HuH-7 (cell line): ENCODE data around the gene TECR.
"Not testable (repeated sequence)": the region's sequence is repeated elsewhere in the genome, so short reads cannot be mapped to it uniquely, and the experiment has no call there.

Experiments
- DNase-seq: peaks from one replicate; pipeline ENCODE4 v3.0.0; 2011; ENCODE audit warnings: low spot score

Gene TECR, protein sequence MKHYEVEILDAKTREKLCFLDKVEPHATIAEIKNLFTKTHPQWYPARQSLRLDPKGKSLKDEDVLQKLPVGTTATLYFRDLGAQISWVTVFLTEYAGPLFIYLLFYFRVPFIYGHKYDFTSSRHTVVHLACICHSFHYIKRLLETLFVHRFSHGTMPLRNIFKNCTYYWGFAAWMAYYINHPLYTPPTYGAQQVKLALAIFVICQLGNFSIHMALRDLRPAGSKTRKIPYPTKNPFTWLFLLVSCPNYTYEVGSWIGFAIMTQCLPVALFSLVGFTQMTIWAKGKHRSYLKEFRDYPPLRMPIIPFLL

DNA sequence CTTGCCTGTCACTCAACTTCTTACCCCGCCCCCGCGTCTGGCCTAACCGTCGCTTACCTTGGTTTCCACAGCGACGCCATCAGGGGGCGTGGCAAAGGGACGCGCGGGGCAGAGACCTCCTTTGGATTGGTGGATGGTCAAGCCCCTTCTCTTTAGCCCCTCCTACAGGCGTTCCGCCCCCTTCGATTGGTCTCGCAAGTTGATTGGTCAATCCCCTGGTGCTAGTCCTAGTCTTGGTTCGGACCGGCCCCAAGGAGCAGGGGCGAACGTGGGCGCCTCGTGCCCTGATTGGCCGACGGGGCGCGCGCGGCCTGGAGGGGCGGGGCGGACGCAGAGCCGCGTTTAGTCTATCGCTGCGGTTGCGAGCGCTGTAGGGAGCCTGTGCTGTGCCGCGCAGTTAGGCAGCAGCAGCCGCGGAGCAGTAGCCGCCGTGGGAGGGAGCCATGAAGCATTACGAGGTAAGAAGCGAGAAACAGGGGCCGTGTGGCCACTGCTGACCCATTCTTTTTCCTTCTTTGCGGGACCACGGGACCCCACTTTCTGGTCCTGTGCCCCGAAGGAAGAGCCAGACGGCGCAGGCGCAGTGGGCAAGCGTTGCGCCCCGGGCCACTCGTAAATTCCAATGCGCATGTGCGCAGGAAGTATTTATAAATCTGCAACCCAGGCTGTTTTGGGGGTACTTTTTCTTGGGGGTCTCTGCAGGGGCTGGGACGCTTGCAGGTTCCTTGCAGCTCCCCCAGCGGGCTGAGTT, at the start of gene TECR:
Gene TECR, plus strand, starts transcription at position 341 of the 751 bp plus-strand sequence. Its CDS starts 103 bp downstream, at position 444.
- DNase-seq = peak; percentile 88

DNA sequence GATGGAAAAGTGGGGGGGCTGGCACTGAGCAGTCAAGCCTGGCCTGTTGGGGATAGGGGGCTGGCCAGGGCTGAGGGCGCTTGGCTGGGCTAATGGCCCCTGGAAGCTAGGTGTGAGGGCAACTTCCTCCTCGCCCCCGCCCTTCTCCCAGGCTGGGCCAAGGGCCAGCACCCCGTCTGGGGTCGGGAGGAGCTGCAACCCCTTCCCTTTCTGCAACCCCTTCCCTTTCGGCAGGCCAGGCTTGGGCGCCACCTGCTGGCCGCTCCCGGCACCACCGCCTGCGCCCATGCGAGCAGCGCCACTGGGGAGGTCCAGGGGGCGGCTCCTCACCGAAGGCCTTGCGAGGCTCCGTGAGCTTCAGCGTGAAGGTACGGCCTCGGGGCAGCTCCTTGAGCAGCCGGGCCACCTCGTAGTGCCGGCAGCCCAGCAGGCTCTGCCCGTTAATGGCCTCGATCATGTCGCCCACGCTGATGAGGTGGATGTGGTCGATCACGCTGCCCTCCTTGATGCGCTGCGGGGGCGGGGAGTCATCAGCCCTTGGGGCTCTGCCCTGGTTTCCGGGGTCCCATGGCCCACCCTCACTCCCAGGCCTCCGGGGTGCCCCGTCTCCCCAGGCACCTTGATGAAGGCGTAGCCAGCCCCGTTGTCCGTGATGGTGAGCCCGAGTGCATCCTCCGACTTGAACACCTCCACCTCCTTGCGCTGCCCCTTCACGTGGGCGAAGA, 49.3 kb upstream of the TECR start:
- peak; percentile 80 for DNase-seq

DNA sequence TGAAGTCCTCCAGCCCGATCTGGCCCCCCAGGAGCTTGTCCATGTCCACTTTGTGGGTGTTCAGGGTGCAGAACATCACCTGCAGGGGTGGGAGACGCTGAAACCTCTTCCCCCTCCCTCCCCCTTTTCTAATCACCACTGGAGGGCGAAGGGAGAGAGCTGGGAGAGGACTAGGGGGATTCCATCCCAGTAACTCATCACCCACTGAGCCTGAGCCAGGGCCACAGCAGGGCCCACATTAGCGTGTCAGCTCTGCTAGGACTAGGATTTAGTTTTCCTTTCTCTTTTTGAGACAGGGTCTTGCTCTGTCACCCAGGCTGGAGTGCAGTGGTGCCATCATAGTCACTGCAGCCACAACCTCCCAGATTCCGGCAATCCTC, 48.7 kb upstream of the TECR start:
- DNase-seq = no peak

DNA sequence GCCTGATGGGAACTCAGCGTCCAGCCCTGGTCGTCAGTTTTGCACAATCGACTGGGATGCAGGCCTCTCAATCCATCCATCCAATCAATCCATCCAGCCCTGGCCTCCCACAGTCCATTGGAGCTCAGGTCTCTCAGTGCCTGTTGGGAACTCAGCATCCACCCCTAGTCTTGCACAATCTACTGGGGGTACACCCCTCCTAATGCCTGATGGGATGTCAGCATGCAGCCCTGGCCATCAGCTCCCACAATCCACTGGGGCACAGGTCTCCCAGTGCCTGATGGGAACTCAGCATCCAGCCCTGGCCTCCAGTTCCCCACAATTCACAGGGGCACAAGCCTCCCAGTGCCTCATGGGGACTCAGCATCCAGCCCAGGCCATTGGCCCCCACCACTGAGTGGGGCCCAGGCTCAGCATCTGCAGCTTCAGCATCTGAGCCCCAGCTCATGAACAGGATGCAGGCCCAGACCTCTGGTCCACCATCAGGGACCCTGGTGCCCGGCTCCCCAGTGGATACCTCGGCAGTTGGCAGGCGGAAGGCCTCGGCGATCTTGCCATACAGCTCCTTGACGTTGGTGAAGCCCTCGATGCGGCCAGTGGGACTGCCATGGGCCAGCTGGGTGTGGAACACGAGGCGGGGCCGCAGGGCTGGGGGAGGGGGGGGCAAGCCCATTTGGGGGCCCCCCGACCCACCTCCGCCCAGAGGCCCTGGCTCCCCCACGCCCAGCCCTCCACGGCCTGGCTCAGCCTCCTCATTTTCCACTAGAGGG, 47.0 kb upstream of the TECR start:
- DNase-seq = no peak

DNA sequence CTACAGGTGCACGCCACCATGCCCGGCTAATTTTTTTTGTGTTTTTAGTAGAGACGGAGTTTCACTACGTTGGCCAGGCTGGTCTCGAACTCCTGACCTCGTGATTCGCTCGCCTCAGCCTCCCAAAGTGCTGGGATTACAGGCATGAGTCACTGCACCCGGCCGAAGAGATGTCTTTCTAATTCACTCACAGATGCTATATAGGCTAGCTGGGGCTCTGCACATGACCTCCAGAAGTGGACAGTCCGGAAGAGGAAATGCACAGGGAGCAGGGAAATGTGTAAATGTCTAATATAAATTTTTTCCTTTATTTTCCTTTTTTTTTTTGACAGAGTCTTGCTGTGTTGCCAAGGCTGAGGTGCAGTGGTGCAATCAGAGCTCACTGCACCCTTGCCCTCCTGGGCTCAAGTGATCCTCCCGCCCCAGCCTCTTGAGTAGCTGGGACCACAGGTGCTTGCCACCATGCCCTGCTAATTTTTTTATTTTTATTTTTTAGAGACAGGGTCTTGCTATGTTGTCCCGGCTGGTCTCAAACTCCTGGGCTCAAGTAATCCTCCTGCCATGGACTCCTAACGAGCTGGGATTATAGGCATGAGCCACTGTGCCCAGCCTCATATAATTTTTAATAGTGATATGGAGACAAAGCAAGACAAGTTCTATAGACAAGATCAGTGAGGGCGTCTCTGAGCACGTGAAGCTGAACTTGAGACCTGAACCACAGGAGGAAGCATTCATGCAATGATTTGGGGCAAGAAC, 41.8 kb upstream of the TECR start:
- no peak for DNase-seq

DNA sequence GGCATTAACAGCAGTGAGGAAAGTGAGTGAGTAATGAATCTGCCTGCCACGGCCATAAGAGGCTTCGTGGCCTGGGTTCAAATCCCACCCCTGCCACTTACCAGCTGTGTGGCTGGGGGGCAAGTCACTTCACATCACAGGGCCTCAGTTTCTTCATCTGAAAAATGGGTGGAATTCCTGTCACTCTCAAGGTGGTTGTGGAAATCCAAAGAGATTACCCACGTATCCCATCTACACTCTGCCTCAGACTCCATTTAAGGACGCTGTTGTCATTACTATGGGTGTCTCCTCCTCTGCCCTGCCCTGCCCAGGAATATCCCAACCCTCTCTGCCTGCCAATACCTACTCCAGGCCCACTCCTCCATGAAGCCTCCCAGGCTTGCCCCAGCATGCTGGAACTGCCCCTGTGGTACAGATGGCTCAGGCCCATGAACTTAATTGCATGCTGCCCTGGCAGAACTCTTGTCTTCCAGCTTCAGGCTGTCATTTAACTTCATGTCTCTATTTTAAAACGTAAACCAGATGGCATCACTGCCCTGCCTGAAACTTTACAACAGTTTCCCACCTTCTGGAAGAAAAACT, 36.5 kb upstream of the TECR start:
- DNase-seq = no peak

DNA sequence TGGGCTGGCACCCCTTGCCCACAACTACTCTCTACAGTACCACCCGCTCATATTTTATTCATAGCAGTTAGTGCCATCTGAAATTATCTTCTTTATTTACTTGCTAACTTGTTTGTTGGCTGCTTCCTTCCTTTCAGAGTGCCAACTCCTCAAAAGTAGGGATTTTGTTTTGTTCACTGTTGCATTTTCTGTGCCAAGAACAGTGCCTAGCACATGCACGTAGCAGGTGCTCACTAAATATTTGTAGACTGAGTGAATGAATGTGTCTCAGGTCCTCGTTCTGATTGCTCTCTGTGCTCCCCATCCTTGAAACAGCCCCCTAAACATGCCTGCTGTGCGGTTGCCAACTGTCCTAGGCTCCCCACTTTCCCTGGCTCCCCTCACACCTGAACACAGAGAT, 35.0 kb upstream of the TECR start:
- DNase-seq = no peak

DNA sequence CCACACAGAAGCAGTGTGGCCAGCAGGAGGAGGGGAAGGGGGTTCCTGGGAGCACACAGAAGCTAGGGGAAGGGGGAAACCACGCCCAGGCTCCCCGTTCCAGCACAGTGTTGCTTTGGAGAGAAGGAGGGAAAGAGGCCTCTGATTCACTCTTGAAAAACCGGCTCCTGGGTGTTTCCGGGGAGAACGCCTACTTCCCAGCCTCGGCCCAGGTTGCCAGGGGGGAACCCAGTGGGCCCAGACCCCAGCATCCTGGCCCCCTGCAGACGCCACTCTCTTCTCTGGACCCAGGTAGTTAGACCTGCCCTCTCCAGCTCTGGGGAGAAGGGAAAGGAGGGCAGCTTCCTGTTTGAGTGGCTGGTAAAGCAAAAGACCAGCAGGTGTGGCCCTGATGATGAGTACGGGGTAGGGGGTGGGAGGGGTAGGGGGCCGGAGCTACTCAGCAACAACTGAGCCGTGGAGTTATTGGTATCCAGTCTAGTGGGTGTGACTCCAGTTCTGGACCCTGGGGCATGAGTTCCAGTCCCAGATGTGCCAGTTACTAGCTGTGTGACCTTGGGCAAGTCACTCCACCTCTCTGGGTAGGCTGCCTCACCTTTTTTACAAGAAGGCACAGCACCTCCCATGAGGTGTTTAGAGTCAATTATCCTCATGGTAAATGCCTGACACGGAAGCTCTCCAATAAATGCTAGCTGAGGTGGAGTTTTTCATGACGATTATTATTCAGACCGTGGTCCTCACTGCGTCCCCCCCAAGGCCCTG, 34.3 kb upstream of the TECR start:
- no peak for DNase-seq

DNA sequence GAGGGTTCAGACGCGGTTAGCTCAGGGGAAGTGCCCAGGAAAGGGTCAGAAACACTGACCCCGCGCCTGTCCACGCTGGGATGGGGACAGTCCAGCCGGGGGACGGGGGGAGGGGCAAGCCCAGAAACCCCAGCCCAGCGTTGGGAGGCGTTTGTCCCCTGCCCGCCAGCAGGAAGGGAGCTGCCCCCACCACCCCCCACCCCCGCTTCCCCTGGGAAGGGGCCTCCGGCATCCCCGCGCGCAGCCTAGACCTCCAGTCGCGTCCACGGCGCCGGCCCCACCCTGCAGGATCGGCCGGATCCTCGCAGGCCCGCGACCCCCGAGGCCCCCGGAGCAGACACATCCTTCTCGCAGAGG, 33.7 kb upstream of the TECR start:
- DNase-seq = no peak

DNA sequence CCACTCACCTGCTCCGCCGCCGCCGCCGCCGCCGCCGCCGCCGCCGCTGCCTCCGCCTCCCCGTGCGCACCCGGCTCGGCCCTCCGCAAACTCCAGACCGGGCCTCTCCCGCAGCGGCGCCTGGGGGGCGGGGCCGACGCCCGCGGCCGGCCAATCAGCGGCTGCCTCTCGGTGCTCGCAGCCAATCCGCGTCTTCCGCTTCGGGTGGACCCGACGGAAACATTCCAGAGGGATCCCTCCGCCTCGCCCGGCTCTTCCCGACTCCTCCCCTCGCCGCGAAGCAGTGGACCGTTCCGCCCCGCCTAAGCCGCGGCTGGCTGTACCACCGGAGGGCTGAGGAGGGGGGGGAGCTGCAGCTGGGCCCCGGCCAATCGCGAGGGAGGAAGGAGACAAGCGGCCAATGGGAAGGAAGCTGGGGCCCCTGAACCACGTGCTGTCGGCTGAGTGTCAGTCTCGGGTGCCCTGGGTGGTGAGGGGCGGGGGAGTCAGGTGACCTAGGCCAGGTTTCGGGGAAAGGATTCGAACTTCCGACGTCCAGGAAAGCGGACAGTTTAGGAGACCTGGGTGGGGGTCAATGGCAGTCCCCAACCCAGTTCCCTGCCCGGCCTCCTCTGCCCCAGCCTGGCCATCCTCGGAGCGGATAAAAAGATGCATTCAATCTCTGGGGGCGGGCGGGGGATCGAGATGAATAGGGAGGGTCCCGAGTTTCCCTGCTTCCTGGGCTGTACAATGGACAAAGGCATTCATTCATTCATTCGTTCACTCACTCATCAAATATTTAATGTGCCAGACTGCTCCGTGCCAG, 33.2 kb upstream of the TECR start, which contains the start of gene GIPC1:
Gene GIPC1, minus strand, starts transcription at position 99 of the 805 bp plus-strand sequence. CDS start 13,151 bp downstream, outside the sequence.
- peak; percentile 98 for DNase-seq

DNA sequence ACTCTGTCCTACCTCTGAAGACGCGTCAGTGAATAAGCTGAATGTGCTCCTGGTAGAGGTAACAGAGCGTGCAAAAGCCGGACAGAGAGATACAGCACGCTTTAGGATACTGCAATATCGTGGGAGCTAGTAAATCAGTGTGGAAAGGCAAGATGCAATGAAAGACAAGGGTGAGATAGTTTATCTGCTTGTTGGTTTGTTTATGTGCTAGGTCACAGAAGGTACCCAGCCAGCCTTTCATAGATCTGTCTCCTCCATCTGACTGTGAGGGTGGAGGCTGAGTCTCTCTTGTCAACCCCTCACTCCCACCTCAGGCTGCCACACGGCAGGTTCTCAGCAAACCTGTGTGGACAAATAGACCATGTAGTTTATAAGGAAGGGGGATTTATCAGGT, 32.6 kb upstream of the TECR start:
- no peak for DNase-seq

DNA sequence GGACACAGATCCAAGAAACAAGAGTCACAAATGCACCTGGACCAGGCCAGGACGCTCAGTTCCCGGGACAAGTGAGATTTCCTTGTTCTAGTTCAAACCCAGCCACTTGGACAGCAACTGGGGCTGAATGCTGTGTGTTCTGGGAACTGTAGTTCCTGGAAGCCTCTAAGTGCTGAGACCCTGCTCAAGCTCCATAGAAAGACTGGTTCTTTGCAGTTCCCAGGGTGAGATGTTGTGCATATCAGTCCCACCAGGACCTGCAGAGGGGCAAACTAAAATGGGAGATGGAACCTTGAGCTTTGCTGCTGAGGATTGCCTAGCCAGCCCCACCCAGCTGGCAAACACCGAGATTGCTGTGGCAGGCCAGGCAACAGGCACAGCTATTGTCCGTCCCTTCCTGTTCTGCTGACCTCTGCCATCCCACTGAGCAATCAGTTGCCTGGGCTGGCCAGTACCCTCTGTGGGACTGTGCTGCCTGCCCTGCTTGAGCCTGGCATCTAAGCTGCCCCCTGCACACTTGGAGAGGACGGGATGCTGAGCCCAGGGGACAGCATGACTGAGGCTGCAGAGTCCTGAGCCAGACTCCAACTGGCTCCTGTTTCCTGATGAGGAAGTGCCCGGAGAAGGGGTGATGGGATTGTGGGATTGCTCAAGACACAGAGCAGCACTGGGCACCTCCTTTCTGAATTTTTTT, 32.0 kb upstream of the TECR start:
- no peak for DNase-seq

DNA sequence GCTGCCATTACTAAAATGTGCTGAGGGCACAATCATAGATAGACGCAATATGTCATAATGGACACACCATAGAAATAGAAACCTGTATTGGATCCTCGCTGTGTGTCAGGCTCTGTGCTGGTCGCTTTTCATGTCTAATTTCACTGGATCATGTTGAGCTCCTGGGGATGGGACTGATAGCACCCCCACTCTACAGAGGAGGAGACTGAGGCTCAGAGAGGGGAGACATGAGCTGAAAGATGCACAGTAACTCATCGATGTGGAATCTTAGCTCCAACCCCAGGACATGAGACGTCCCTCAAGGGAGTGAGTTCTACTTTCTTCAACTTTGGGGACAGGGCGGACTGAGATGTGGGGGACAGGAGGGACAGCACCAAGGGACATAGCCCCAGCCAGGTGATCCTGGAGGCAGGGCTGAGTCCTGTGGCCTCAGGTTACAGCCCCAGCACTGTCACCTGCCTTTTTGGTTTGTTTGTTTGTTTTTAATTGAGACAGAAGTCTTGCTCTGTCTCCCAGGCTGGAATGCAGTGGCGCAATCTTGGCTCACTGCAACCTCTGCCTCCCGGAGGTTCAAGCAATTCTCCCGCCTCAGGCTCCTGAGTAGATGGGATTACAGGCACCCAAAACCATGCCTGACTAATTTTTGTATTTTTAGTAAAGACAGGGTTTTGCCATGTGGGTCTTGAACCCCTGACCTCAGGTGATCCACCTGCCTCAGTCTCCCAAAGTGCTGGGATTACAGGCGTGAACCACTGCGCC, 26.9 kb upstream of the TECR start:
- no peak for DNase-seq

DNA sequence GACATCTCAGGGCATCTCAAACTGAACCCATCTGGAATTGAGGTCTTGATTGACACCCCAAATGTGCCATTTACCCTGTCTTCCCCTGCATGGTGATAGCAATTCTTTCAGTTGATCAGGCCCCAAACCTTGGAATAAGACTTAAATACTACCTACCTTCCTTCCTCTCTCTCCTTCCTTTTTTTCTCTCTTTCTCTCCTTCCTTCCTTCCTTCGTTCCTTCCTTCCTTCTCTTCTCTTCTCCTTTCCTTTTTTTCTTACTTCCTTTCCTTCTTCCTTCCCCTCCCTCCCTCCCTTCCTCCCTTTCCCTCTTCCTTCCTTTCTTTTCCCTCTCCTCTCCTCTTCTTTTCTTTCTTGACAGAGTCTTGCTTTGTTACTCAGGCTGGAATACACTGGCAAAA, 26.1 kb upstream of the TECR start:
- no peak for DNase-seq

DNA sequence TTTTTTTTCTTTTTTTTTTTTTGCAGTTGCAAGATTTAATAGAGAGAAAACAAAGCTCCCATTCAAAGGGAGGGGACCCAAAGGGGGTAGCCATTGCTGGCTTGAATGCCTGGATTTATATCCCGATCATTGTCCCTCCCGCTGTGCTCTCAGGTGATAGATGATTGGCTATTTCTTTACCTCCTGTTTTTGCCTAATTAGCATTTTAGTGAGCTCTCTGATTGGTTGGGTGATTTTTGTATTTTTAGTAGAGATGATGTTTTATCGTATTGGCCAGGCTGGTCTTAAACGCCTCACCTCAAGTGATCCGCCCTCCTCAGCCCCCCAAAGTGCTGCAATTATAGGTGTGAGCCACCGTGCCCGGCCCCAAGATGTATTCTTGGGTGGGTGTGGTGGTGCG, 24.8 kb upstream of the TECR start:
- DNase-seq = not testable (repeated sequence)

DNA sequence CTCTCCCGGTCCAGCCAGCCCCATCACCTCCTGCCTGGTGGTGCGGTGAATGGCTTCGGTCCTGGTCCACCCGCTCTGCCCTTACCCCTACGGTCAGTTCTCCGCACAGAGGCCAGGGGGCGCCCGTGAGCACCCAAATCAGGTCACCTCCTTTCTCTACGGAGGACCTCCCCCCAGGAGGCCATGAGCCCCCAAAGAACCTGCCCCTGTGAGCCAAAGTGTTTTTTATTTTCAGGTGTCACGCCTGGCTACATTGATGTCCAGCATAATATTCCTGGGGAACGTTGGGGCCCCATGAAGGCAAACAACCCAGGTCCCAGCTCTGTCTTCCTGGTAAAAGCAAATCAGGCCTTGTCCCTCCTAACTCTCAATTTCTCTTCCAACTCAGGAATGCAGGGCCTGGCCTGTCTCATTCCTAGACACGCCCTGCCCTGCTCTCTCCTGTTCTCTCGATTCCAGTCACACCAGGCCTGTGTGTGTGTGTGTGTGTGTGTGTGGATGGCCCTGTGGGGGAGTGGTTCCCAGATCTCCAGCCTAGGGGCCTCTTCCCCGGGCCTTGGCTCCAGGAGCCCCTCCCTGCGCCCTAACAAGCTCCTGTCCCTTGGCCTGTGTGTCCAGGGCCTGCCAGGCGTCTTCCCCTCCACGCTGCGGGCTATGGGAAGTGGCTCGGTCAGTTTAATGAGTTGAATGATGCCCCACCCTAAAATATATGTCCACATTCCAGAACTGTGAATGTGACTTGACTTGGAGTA, 23.7 kb upstream of the TECR start:
- peak; percentile 74 for DNase-seq
